ENCODE data around the gene SDF2.

DNA sequence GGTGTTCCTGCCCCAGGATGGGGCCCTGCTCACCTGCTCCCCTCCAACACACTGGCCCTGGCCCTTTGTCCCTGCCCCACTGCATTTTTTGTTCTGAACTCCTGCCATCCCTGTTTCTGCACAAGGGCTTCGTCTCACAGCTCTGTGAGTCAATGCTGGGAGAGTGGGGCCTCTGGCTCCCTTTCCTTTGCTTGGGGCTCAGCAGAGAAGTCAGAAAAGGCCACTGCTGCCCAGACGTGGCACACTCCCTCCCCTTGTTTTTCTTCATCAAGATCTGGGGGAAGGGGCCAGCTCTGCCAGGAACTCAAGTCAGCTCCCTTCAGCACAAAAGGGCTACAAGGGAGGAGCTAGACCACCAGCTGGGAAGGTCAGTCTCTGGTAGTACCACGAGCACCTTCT, 41.0 kb upstream of the SDF2 start:
- TF ChIP-seq EZH2phosphoT487 (IDR thresholded peaks at IDR 0.05; ENCODE audit: unreplicated experiment) (no peak), EZH2 (IDR thresholded peaks at IDR 0.05; ENCODE audit: low read depth, unreplicated experiment) (no peak), NANOG (IDR thresholded peaks at IDR 0.05; ENCODE audit: borderline replicate concordance) (no peak), POLR2AphosphoS5 (IDR thresholded peaks at IDR 0.05; ENCODE audit: low read depth) (no peak; the same call in 1 of the 2 replicates), CREB1 (CRISPR knock-in tag; IDR thresholded peaks at IDR 0.05; ENCODE audit: low read depth) (no peak)
- TF ChIP-seq, protein P1, sequence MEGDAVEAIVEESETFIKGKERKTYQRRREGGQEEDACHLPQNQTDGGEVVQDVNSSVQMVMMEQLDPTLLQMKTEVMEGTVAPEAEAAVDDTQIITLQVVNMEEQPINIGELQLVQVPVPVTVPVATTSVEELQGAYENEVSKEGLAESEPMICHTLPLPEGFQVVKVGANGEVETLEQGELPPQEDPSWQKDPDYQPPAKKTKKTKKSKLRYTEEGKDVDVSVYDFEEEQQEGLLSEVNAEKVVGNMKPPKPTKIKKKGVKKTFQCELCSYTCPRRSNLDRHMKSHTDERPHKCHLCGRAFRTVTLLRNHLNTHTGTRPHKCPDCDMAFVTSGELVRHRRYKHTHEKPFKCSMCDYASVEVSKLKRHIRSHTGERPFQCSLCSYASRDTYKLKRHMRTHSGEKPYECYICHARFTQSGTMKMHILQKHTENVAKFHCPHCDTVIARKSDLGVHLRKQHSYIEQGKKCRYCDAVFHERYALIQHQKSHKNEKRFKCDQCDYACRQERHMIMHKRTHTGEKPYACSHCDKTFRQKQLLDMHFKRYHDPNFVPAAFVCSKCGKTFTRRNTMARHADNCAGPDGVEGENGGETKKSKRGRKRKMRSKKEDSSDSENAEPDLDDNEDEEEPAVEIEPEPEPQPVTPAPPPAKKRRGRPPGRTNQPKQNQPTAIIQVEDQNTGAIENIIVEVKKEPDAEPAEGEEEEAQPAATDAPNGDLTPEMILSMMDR (conservative IDR thresholded peaks at IDR 0.05; ENCODE audit: low read depth in 2 of 2): no peak
- TF ChIP-seq, protein P2, sequence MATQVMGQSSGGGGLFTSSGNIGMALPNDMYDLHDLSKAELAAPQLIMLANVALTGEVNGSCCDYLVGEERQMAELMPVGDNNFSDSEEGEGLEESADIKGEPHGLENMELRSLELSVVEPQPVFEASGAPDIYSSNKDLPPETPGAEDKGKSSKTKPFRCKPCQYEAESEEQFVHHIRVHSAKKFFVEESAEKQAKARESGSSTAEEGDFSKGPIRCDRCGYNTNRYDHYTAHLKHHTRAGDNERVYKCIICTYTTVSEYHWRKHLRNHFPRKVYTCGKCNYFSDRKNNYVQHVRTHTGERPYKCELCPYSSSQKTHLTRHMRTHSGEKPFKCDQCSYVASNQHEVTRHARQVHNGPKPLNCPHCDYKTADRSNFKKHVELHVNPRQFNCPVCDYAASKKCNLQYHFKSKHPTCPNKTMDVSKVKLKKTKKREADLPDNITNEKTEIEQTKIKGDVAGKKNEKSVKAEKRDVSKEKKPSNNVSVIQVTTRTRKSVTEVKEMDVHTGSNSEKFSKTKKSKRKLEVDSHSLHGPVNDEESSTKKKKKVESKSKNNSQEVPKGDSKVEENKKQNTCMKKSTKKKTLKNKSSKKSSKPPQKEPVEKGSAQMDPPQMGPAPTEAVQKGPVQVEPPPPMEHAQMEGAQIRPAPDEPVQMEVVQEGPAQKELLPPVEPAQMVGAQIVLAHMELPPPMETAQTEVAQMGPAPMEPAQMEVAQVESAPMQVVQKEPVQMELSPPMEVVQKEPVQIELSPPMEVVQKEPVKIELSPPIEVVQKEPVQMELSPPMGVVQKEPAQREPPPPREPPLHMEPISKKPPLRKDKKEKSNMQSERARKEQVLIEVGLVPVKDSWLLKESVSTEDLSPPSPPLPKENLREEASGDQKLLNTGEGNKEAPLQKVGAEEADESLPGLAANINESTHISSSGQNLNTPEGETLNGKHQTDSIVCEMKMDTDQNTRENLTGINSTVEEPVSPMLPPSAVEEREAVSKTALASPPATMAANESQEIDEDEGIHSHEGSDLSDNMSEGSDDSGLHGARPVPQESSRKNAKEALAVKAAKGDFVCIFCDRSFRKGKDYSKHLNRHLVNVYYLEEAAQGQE (IDR thresholded peaks at IDR 0.05; ENCODE audit: unreplicated experiment): no peak
- TF ChIP-seq, protein P3, sequence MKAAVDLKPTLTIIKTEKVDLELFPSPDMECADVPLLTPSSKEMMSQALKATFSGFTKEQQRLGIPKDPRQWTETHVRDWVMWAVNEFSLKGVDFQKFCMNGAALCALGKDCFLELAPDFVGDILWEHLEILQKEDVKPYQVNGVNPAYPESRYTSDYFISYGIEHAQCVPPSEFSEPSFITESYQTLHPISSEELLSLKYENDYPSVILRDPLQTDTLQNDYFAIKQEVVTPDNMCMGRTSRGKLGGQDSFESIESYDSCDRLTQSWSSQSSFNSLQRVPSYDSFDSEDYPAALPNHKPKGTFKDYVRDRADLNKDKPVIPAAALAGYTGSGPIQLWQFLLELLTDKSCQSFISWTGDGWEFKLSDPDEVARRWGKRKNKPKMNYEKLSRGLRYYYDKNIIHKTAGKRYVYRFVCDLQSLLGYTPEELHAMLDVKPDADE (IDR thresholded peaks at IDR 0.05): no peak

Measured in GM23338 (cell line).